Ammon's horn (tissue), 1 donor: Measurements from ENCODE around the gene HEATR1.
"Not testable (repeated sequence)": the region's sequence is repeated elsewhere in the genome, so short reads cannot be mapped to it uniquely, and the experiment has no call there.

Experiments used
- DNase-seq: peaks from one replicate; pipeline ENCODE4 v3.0.0-alpha.2; 2016; ENCODE audit warnings: low spot score

The HEATR1 gene

GRCh38 chr1:236603991-236604904 is at the start of gene HEATR1:
Gene HEATR1 (minus strand): TSS chr1:236604516. CDS start chr1:236604095, 421 bp downstream.
- DNase-seq, result peak; percentile 97

- no peak for DNase-seq
These were observed 40.8 kb upstream of the HEATR1 start for GRCh38 chr1:236645016-236645680.

- no peak for DNase-seq
These were observed 38.4 kb upstream of the HEATR1 start for GRCh38 chr1:236642763-236643162.

- DNase-seq, result no peak
These were observed 35.4 kb upstream of the HEATR1 start for GRCh38 chr1:236639686-236640085.

- DNase-seq, result no peak
These were observed 34.6 kb upstream of the HEATR1 start for GRCh38 chr1:236638945-236639344.

GRCh38 chr1:236636017-236636416 is 31.7 kb upstream of the HEATR1 start:
- no peak for DNase-seq

GRCh38 chr1:236627727-236628408 is 23.6 kb upstream of the HEATR1 start:
- DNase-seq, result no peak

- no peak for DNase-seq
These were observed 19.3 kb upstream of the HEATR1 start for GRCh38 chr1:236623371-236624166.

GRCh38 chr1:236622407-236622806 is 18.1 kb upstream of the HEATR1 start:
- DNase-seq, result no peak

- DNase-seq, result no peak
These were observed 15.1 kb upstream of the HEATR1 start for GRCh38 chr1:236619398-236619797.

GRCh38 chr1:236618507-236618906 is 14.2 kb upstream of the HEATR1 start:
- DNase-seq, result no peak

GRCh38 chr1:236615399-236616148 is 11.3 kb upstream of the HEATR1 start:
- DNase-seq, result no peak

GRCh38 chr1:236612349-236612748 is 8.0 kb upstream of the HEATR1 start:
- DNase-seq, result no peak

GRCh38 chr1:236608930-236609726 is 4.8 kb upstream of the HEATR1 start:
- DNase-seq, result peak; percentile 69

- not testable (repeated sequence) for DNase-seq
These were observed 3.3 kb upstream of the HEATR1 start for GRCh38 chr1:236607597-236607996.

- DNase-seq, result no peak
These were observed 840 bp upstream of the HEATR1 start for GRCh38 chr1:236604905-236605806.

GRCh38 chr1:236602171-236602570 is 2.1 kb downstream of the HEATR1 start:
- DNase-seq, result no peak

GRCh38 chr1:236590553-236591150 is 13.7 kb downstream of the HEATR1 start:
- DNase-seq, result no peak

GRCh38 chr1:236589531-236589930 is 14.8 kb downstream of the HEATR1 start:
- no peak for DNase-seq
